ENCODE results near the gene SMG6.
"Not testable (repeated sequence)": the region's sequence is repeated elsewhere in the genome, so short reads cannot be mapped to it uniquely, and the experiment has no call there.

SMG6 gene

DNA sequence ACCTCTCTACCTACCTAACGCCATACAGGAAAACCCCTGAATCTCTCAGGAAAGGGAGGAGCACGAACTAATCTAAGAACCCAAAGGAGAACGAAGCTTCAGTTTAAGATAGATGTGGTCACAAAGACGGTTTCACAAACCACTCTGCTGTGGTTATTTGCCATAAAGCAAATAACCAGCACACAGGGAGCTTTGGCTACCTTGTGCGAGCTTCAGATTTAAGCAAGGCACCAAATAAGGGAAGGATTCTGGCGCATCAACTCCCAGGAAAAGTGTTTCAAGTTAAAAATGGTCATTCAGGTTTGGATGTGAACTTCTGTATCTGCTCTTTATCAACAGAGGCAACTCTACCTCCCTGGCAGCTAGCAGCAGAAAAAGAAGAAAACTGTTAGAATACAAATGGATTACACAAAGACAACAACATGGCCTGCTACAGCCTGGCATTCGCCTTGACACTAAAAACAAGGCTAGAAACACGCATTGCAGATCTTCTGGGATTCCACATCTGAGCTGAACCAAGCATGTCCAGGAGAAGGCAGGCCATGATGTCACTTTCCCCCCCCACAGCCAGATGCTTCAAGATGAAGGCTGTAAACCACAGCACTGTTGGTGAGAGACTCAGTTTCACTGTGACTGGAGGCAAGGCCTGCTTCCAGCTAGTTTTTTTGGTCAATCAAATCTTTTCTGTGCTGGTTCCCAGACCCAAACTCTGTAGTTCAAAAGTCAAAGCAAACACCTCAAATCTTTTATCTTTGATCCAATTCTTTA lies 43.6 kb downstream of the SMG6 start:
- no peak for DNase-seq

DNA sequence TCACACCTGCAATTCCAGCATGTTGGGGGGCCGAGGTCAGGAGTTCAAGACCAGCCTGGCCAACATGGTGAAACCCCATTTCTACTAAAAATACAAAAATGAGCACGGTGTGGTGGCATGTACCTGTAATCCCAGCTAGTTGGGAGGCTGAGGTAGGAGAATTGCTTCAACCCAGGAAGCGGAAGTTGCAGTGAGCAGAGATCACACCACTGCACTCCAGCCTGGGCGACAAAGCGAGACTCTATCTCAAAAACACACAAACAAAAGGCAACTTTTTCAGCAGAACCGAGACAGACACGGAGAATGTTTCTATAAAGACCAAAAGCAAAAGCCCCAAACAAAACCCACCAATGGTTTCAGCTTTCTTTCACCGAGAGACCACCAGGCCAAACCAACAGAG lies 44.8 kb downstream of the SMG6 start:
- not testable (repeated sequence) for DNase-seq

DNA sequence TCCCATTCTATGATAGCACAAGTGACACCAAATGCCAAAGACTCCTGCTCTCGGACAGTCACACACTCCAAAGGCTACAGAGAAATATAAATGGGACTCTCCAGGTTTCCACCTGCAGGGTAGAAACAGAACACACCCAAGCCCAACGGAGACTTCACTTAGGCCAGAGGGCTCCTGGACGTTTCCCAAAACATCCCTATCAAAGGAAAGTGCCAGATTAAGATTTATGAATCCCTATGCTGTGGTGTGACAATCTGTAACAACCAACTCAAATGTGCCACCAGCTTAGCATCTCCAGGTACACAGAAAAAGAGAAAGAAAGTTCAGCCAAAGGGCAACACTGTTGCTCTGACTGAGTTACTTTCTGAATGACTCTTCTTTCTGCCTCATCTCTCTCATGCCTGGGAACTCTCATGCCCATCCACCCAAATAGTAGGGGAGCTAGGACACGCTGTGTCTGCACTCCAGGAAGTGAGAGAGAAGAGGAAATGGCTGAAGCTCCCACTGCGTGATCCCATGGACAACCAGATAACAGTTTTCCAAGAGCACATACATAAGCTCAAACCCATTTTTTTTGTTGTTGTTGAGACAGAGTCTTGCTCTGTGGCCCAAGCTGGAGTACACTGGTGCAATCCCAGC lies 49.7 kb downstream of the SMG6 start:
- DNase-seq, result no peak

DNA sequence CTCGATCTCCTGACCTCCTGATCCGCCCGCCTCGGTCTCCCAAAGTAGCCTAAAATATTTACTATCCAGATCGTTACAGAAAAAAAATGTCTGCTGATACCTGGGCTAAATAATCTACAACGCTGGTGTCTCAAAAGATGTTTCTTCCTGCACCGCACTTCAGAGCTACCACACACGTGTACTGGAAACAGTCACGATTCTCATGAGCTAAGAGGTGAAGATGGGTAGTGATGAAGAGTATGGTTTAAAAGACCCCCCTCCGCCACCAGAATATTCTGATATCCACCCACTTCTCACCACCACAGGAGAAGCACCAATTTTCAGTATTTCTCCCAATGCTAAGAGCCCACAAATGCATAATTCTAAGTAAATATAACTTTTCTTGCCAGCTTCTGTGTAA lies 50.2 kb downstream of the SMG6 start:
- DNase-seq, result no peak

DNA sequence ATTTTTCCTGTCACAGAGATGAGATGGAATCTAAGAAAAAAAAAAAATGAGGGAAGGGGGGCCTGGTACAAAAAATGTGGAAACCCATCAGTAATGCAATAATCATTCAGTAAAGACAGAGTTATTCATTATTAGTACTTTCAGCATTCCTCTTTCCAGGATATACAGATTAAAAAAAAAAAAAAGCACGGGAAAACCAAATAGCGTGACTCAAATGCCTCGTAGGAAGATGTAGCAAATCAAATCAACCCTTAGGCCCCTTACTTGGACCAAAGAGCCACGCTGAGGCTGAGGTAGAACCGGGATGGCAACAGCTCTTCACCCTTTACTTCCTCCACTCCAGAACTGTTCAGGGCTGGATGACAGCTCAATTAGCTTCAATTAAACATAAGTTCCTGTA lies 52.5 kb downstream of the SMG6 start:
- no peak for DNase-seq

DNA sequence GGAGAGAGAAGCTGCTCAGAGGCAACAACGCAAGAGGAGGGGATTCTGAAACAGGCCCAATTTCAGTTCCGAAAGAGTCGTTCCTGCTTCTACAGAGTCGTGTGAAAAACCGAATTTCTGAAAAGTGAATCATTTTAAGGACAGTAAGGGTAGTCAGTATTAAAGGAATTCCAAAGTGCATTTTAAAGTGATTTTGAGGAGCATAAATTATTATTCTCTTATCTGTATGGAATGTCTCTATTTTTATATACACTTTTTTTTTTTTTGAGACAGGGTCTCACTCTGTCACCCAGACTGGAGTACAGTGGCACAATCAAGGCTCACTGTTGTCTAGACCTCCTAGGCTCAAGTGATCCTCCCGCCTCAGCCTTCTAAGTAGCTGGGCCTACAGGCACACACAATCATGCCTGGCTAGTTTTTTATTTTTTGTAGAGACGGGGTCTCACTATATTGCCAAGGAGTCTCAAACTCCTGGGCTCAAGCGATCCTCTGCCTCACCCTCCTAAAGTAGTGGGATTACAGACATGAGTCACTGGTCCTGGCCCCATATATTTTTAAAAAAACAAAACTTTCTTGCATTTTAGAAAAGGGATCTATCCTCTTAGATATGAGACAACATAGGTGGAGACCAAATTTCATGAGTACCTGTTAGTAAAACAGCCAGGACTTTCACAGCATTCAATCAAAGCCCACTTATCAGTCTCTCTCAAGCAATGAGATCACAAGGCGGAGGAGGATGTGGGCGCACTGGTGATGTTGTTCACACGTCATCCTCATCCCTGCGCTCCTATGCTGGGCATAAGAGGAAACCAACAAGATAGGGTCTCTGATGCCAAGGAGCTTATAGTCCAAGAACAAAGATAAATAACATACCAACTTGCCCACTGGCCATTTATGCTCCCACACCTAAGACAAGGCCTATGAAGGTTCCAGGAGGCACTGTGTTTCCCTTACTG lies 53.2 kb downstream of the SMG6 start:
- no peak for DNase-seq

DNA sequence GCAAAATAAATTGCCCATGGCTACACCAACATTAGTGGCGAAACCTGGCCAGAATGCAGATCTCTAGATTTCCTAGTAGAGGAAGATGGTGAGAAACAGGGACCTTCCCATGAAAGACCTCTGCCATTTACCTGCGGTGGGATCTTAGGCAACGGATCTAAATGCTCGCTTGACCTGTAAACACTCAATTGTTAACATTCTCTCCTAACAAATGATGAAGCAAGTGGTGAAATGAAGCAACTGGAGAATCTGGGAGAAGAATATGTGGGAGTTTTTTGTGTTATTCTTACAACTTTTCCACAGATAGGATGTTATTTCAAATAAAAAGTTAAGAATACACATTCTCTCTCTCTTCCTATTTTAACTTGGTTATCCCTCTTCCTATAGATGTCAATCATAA lies 56.6 kb downstream of the SMG6 start:
- DNase-seq, result no peak

DNA sequence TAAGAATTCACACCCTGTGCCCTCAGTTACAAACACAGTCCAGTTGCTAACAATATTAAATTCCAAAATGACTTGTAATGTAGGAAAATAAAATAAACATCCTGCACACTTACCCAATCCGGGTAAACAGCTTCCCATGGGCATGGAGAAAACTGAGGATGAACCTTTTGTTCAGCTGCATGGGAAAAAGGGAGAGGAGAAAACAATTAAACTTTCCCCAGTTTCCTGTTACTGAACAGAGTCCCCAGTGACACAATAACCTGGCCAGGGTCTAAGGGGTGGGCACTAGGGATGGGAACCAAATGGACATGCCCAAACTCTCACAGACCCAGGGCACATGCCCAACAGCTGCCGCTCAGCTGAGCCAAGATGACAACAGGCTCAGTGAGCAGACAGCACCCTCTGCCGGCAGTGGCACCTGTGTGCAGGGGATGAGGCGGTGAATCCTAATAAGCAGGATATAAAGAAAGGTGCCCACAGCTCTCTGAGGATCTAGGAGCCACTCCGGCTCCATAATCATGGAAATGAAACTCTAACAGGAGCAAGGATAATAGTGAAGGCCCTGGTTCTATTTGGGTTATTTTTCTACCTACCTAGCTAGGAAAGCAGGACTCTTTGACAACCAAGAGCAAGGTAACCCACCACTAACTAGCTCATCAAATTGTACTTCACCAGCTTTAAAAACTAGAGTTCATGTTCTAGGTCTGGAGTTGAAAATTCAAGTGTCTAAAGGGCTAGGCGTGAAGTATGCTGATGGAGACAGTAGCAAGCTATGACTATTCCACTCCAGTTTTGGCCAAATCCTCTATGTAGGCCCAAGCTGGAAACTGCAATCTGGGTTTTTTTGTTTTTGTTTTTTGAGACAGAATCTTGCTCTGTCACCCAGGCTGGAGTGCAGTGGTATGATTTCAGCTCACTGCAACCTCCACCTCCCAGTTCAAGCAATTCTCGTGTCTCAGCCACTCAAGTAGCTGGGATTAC lies 58.8 kb downstream of the SMG6 start:
- DNase-seq, result peak; percentile 90

DNA sequence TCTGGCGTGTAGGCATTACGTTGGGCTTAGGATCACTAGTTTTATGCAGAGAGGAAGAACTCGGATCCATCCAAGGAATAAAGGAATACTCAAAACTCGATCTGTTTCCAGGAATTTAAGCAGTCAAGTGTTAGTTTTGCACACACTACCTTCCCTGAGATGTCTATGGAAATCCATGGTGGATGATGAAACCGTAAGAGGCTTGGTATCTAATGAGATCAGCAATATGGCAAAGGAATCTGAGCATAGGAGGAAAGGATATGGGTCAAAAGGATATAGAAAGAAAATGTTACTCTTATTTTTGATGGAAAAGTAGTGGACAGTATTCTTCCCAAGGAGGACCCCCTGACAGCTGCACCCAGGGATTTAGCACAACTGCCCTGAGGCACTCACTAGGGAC lies 59.6 kb downstream of the SMG6 start:
- DNase-seq, result no peak

DNA sequence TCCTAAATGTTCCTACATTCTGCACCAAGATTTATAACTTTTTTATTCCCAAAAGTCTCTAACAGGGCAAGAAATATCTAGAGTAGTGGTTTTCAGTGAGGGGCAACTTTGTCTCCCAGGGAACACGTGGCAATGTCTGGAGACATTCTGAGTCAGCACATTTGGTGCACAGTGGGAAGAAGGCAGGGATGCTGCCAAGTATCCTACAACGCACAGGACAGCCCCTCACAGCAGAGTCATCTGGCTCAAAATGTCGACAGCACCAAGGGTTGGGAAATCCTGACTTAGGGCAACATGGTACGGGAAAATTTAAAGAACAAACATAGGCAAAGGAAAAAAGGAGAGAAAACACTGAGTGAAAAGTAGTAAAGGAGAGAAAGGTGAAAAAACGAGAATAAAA lies 61.8 kb downstream of the SMG6 start:
- no peak for DNase-seq

DNA sequence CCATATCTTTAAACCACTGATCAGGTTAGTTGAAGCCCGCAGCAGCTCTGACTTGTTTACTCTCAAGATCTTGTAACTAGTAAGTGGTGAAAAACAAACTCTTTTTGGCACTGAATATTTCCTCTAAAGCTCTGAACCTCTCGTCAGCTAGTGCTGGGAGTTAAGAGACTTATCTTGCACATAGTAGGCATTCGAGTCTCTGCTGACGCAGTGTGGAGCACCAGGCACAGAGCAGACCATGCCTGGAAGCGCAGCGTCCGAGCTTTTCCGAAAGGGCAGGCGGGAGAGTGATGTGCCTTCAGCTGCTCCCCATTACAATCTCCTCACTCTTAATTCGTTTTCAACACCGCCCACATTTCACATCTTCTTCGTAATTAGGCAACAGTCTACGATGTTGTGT lies 63.0 kb downstream of the SMG6 start:
- no peak for DNase-seq

DNA sequence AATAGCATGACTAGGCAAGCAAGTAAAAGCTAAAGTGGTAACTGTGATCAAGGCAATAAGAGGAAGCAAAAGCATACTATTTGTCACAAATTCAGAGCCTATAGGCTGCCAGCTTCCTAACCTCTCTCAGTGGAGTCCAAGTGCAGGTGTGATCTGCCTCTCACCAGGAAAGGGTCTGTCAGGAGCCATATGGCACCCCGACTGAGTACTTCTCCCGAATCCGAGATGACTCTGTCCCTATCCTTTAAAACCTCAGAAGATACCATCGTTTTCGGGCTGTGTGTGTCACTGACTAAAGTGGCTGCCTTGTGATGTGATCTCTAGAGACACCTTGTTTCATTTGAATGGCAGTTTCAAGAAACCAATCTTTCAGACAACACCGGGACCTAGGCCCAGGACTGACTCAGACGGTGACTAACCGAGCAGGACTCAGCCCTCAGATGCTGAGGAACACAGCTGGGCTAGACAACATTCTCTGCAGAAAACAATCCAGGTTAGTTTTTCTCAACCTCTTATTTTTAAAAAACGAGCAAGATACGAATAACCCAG lies 63.6 kb downstream of the SMG6 start:
- no peak for DNase-seq

DNA sequence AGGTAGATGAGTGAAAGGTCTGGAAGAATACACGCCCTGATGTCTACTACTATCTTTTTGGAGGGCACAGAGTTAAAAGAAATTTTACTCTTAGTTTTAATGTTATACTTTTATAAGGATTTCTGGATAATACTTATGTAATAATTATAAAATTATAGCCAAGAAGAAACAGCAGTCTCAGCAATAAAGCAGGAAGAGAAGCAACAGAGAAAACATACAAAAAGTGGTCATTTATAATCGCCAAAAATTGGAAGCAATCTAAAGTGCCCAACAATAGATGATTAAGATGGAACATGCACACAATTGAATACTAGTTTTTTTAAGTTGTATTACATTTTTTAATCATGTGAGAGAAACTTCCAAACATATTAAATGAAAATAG lies 64.4 kb downstream of the SMG6 start:
- no peak for DNase-seq

DNA sequence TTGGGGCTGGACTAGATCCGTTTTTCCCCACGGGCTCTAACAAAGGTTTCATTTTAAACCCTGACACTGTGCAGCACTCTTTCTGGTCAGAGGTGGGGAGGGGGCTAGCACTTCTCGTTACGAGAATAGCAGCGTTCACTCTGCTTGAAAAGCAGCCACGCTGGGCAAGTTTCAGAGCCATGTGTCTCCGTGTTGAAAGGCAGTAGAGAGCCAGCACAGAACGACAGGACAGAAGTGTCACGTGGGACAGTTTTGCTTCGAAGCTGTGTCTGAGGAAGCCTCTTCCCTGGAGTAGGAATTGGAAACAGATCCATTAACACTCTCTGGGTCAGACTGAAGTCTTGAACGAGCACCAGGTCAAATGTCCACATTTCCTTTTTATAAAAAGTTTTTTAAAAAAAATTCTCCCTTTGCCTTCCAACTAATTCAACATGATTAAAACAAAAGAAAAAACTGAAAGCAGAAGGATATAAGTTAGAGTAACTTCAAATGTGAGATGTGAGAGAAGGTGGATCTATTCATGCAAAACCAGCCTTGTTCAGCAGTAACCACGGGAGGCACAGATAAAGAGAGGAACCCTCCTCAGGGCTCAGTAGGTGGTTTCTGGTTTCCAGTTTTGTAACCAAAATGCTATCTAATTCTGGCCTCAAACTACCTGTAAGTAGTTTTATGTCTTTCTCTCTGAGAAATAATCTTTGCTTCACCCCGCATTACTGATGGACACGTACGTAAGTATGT lies 65.0 kb downstream of the SMG6 start:
- peak; percentile 63 for DNase-seq

DNA sequence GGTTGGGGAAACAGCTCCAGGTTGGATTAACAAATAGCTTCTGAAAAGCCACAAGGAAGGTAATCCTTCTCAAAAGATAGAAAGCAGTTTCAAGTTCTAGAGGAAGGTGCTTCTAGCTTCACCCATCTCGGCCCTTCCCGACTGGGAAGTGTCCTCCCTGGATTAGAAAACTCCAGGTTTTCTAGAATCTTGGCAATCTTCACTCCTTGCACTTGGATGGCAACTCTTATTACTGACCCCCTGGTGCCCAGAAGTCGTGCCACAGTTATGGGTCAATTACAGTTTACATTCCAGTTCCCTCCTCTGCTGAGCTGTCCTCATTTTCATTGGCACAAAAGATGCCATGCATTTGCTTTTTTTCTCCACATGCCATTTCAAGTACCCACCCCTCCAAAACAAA lies 65.6 kb downstream of the SMG6 start:
- DNase-seq, result no peak

DNA sequence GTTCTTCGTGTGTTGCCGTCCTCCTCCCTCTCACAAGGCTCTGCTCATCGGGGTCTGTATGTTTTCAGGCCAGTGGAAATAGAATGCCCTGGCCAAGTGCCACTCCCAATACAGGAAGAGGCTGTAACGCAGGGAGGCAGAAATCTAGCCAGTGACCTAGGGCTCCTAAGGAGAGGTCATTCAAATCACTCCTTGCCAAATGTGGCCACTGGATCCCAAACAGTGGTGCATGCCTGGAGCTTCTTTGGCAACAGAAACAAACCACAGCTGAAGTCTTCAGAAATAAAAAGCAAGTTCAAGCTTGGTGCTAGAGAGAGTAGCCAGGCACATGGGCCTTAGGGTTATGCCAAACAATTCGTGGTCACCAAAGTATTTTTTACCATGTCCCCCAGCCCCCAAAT lies 66.1 kb downstream of the SMG6 start:
- no peak for DNase-seq

DNA sequence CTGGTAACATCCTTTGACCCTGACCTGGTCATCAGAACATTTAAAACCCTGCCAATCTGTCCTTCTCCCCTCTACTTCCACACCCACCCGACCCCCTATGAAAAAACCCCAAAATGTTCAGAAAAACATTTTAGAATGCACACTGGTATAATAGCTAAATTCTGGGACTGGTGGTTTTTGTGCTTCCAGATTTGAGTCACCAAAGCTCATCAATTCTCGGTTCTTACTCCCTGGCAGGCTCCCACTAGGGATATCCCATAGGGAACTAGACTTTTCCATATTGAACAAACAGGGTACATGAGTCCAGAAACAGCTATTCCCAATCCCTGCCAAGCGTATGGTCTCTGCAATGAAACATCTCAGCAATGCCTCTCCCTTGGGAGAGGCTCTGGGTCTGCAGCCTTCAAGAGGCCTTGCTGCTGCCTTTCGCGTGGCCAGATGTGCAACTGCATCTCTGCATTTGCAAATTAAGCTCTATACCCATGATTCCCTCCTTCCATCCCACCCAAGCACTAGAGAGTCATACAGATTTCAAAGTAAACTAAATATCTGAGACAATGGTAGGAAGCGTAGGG lies 67.7 kb downstream of the SMG6 start:
- no peak for DNase-seq

DNA sequence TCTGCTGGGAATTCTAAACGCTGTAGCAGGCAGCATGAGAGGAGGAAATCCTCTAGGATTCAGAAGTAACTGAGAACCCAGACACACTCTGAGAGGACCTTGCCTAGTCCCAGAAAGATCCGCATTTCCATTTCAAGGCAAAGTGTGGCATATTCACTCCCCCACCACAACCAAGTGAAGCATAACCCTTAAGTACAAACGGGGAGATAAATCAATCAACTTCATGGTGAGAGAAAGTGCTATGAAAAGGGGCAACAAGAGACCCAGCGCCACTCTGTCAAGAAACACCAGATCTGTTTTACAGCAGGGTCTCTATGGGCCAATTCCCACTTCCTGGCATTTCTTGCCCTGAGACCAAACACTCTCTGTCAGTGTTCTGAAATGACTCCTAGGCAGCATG lies 68.3 kb downstream of the SMG6 start:
- no peak for DNase-seq

DNA sequence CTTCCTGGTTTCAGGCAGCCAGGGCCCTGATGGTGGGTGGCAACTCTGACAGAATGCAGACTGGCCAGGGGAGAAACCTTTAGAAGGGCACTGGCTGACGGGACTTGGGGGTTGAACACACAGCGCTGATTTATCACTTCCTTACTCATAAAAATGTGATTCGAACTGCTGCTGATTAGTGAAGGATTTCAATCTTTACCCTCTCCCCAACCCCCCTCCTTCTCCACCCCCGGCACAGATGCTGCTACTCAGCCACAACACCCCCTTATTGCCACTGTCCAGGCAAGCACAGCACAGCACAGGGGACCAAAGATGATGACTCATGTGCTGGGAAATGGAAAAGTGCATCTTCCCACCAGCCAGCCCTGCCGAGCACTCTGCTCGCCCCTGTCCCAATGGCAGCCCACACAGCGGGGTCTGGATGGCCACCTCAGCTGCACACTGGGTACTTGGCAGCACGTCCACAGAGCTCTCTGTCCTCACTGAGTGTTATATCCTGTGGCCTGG lies 70.1 kb downstream of the SMG6 start:
- no peak for DNase-seq

DNA sequence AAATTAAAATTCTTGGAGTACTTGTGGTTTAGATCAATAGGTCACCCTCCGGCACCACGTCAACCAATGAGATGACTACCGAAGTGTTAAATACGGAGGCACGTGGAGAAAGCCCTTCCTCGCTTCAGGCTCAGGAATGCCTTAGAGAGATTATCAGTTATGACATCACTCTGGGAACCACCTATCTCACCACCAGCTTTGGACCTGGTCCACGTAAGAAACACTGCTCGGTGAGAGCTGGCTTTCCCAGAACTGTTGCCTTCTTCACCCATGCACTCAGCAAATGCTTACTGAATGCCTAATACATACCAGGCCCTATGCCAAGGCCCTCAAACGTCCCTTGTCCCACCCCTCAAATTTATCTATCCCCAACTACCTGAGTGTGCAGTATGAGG lies 71.3 kb downstream of the SMG6 start:
- DNase-seq, result no peak

DNA sequence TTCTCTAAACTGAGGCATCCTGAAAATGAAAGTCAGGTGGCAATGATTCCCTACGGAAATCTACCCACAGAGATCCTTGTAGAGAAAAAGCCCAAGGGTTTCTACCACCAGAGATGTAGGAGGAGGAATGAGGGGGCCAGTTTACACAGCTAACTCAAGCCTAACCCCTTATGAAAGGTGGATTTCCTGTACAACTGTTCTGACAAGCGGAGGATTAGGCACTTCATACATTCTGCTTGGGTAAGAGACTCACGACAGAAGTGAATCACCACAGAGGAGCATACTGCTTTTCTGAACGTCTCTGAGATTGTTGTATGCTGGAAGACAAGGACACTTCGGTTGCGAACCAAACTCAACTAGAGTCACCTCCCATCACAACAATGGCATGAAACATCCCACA lies 72.7 kb downstream of the SMG6 start:
- DNase-seq, result no peak

All from right forelimb (tissue), 1 donor.